Omental fat pad (tissue), 4 donors: Measurements from ENCODE around the gene ITIH5. TPM values are rescaled to one million over a fixed set of nuclear protein-coding genes. Genes with fewer than 3 reads are reported as not detected.

Source experiments
- ATAC-seq: fragments of 150-250 bp; one replicate; pipeline ENCODE4 v1.9.1; 2016; ENCODE audit warnings: mild to moderate bottlenecking, moderate library complexity; ENCODE audit not compliant: low FRiP score
- DNase-seq: peaks from one replicate; pipeline ENCODE4 v3.0.0-alpha.2; 2019; ENCODE audit warnings: low spot score
- CTCF ChIP-seq, 3 donors: fragments of 450-650 bp; IDR thresholded peaks; one replicate each; pipeline ENCODE4 v1.5.1; 2016 to 2017; ENCODE audit warnings: antibody characterized with exemption in 3 of 3, mild to moderate bottlenecking in 3 of 3, moderate library complexity in 2 of 3
- total RNA-seq, 4 donors: library from RNA; depleted of rRNA; stranded (reverse); fragments of >200 nt; gene quantifications; one replicate each; pipeline ENCODE4 v1.1.0, GENCODE V29; 2016

Gene ITIH5
- total RNA-seq, 4 donors from 2014 or later = 50.0 to 263 (median 97.9) TPM

DNA sequence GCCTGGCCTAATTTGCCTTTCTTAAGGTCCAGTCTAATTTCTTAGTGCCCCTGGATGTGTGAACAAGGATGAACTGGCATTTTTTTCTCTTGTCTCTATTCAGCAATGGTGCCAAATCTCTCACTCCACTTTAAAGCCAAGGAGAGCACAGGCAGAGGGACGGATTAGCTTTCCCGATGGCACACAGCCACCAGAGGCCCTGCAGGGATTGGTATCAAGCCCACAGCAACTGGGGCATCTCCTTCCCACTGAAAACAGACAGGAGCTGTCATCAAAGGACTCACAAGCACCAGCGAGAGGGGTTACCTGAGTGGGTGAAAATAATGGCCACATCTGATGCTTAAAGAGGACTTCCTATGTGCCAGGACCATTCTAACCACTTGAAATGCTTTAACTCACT, 83.1 kb downstream of the ITIH5 start:
- DNase-seq = no peak
- ATAC-seq = no peak
- no peak for TF ChIP-seq CTCF (IDR thresholded peaks at IDR 0.05)

DNA sequence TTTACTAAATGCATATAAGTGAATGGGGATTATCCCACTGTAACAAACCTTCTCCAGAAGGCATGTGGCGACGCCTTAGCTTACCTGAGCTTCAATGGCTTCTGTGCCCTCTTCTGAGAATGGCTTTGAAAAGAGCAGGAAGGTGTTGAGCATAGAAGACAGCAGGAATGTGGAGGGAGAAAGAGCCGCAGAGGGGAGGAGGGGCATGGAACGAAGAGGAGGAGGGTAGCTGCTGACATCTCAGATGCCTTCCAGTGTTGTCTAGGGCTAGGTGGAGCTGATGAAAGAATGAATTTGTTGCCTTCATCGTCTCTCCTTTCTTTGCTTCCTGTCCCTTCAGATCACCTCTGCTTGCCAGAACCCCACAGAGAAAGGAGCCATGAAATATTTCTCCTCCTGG, 86.2 kb downstream of the ITIH5 start:
- no peak for DNase-seq
- TF ChIP-seq CTCF (IDR thresholded peaks at IDR 0.05) = no peak
- no peak for ATAC-seq

GRCh38 chr10:7579681-7580080, 87.1 kb downstream of the ITIH5 start:
- no peak for TF ChIP-seq CTCF (IDR thresholded peaks at IDR 0.05)
- no peak for ATAC-seq
- no peak for DNase-seq

- TF ChIP-seq CTCF (IDR thresholded peaks at IDR 0.05) = no peak
- DNase-seq (no peak), ATAC-seq (no peak)
These were observed 89.2 kb downstream of the ITIH5 start for GRCh38 chr10:7577579-7577978.

DNA sequence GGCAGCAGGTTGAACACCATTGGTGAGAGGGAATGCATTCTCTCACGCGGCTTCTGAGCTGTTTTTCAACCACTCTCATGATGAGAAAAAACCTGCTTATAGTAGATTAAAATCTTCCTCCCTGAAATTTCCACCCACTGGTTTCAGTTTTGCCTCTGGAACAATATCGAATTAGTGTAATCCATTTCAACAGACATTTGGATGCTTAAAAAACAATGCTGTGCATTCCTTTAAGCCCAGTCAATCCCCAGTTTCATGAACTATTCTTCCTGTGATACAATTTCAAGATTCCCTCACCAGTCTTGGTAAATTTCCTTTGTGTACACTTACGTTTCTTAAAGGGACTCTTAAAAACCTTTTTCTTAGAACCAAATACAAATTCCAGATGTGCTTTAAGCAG, 89.6 kb downstream of the ITIH5 start:
- no peak for TF ChIP-seq CTCF (IDR thresholded peaks at IDR 0.05)
- ATAC-seq (no peak), DNase-seq (no peak)

- ATAC-seq (no peak), DNase-seq (no peak)
- no peak for TF ChIP-seq CTCF (IDR thresholded peaks at IDR 0.05)
These were observed 90.4 kb downstream of the ITIH5 start for GRCh38 chr10:7576340-7576739.

GRCh38 chr10:7572391-7572790, 94.4 kb downstream of the ITIH5 start:
- no peak for DNase-seq
- TF ChIP-seq CTCF (IDR thresholded peaks at IDR 0.05) = no peak
- ATAC-seq = no peak
